Naive thymus-derived CD8-positive, alpha-beta T cell (primary cell): ENCODE results near the gene ITPRID1. TPM values are rescaled to one million over a fixed set of nuclear protein-coding genes. Genes with fewer than 3 reads are reported as not detected.

Experiments used
- ATAC-seq, 2 donors: fragments of 150-1000 bp; cut with Tn5 transposase in 1 of 2; sonication (Bioruptor Pico), chemical (Tn5 transposase) in 1 of 2; 1 replicate in 1 of 2; 2 replicates in 1 of 2; pipeline ENCODE4 v1.10.0; 2021; ENCODE audit warnings: mild to moderate bottlenecking in 2 of 2, moderate library complexity in 2 of 2
- POLR2A ChIA-PET: fragments of 350-600 bp; sonication (Branson Sonifier 250); formaldehyde crosslinking; loops from one replicate; lab custom pipeline; 2021; ENCODE audit warnings: antibody characterized with exemption; lab: Charles Lee
- DNase-seq, 10 donors: peaks; one replicate each; pipeline versions ENCODE4 v3.0.0 to v3.0.0-alpha.2; 2020 to 2022
- H3K27ac Mint-ChIP-seq, 10 donors: one replicate each; pipeline ENCODE4 v1.8.0; 2020 to 2022; ENCODE audit warnings: mild to moderate bottlenecking in 10 of 10, mixed read lengths in 10 of 10, moderate library complexity in 4 of 10, inconsistent platforms in 1 of 10
- H3K27me3 Mint-ChIP-seq, 5 donors: one replicate each; pipeline ENCODE4 v1.8.0; 2021 to 2022; ENCODE audit warnings: mixed read lengths in 5 of 5
- H3K36me3 Mint-ChIP-seq, 3 donors: one replicate each; pipeline ENCODE4 v1.8.0; 2020 to 2022; ENCODE audit warnings: mixed read lengths in 3 of 3, mild to moderate bottlenecking in 2 of 3, inconsistent platforms in 1 of 3
- H3K4me1 Mint-ChIP-seq, 4 donors: one replicate each; pipeline ENCODE4 v1.8.0; 2021 to 2022; ENCODE audit warnings: mixed read lengths in 4 of 4
- H3K4me3 Mint-ChIP-seq, 10 donors: one replicate each; pipeline ENCODE4 v1.8.0; 2020 to 2022; ENCODE audit warnings: mild to moderate bottlenecking in 10 of 10, mixed read lengths in 10 of 10, moderate library complexity in 6 of 10, inconsistent platforms in 1 of 10
- H3K9me3 Mint-ChIP-seq, 9 donors: one replicate each; pipeline ENCODE4 v1.8.0; 2020 to 2022; ENCODE audit warnings: mixed read lengths in 9 of 9, mild to moderate bottlenecking in 3 of 9, inconsistent platforms in 1 of 9, moderate library complexity in 1 of 9
- polyA plus RNA-seq, 3 donors: library from polyadenylated mRNA; unstranded; fragments of 300-500 nt; fragmentation: Illumina TruSeq; gene quantifications; one replicate each; pipeline ENCODE4 v1.2.3, GENCODE V29; 2021
- total RNA-seq, 8 experiments: library from RNA in 2 of 8; stranded (reverse) in 2 of 8; gene quantifications; one replicate each; pipeline ENCODE4 v1.2.3 and lab custom pipeline; 2021 to 2026

Gene ITPRID1
- total and polyA plus RNA-seq, 5 experiments from 2014 or later, result not detected

- H3K27me3 Mint-ChIP-seq, result no peaks in the 10 kb centered on the region
- ATAC-seq, result no peak
- POLR2A ChIA-PET, result no interaction called here
- DNase-seq, result no peak
- H3K4me3 Mint-ChIP-seq, result no peak overlapping the region
- H3K9me3 Mint-ChIP-seq, result peaks cover 0 to 9% (median 5%) of the 10 kb centered on the region in 9 donors
- H3K27ac Mint-ChIP-seq, result no peak overlapping the region
- H3K4me1 Mint-ChIP-seq, result no peaks in the 10 kb centered on the region
- no peaks in the 10 kb centered on the region for H3K36me3 Mint-ChIP-seq
These were observed 69.6 kb downstream of the ITPRID1 start for GRCh38 chr7:31583526-31583925.

DNA sequence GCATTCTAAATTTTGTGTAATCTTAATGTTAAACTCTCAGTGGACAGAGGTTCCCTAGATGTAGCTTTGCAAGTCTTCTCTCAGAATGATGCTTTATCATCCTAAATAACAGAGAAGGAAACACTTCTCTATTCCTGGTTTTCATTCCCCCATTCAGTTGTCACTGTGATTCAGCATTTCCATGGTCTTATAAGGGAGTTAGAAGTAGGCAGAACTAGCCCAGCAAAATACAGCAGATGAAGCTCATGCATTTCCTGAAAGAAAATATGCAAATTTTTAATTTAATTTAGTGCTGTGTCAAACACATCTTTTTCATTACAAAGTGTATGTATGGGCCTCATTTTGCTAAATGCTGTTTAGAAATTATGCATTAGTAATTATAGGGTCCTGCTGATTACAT is 70.1 kb downstream of the ITPRID1 start:
- H3K36me3 Mint-ChIP-seq, result no peaks in the 10 kb centered on the region
- H3K27ac Mint-ChIP-seq, result no peak overlapping the region
- ATAC-seq (no peak), DNase-seq (no peak)
- H3K4me1 Mint-ChIP-seq, result no peaks in the 10 kb centered on the region
- POLR2A ChIA-PET, result no interaction called here
- no peaks in the 10 kb centered on the region for H3K27me3 Mint-ChIP-seq
- no peak overlapping the region for H3K4me3 Mint-ChIP-seq
- peaks cover 2 to 13% (median 6%) of the 10 kb centered on the region in 9 donors for H3K9me3 Mint-ChIP-seq

DNA sequence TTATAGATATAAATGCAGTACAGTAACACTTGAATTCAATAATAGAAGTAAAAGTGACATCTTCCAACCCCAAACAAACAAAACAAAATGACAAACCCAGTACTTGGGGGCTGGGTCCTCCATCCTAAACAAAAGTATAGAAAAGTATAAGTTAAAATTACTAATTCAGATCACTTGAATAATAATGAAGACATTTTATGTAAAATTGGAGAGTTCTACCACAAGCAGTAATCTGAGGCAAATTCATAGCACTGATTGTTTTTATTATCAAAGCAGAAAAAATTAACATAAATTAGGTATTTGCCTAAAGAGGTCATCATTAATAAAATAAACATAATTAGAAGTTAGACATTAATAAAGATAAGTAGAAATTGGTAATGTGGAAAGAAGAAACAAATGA is 81.5 kb downstream of the ITPRID1 start:
- peaks cover 0 to 11% (median 6%) of the 10 kb centered on the region in 9 donors for H3K9me3 Mint-ChIP-seq
- no peak for ATAC-seq
- no peak for DNase-seq
- no peaks in the 10 kb centered on the region for H3K36me3 Mint-ChIP-seq
- no peaks in the 10 kb centered on the region for H3K4me1 Mint-ChIP-seq
- H3K27ac Mint-ChIP-seq, result no peak overlapping the region
- no peak overlapping the region for H3K4me3 Mint-ChIP-seq
- POLR2A ChIA-PET, result no interaction called here
- no peaks in the 10 kb centered on the region for H3K27me3 Mint-ChIP-seq

DNA sequence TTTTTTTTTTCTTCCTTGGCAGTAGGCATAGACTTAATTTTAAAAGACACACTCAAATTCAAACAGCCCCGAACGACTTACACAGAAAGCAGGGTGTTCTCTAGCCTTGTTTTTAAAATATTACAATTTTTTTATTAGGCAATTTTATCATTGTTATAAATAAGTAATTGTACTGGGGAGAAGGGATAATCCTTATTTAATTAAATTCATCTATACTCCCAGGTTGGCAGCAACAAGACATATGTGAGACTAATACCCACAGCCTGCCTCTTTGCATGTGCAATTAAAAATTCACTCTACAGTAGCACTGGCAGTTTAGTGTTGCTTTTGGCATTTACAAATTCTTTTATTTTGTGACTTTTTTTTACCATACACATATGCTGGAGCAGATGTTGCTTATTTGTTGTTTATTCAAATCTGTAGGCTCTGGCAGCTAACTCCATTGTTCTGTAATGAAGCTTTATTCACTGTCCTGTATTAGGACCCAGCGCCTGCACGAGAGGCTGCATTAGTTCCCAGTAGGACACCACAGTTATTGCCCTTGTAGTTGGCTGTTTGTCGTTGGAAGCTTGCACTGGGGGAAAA is 88.2 kb downstream of the ITPRID1 start:
- Mint-ChIP-seq H3K27ac (no peak overlapping the region), H3K36me3 (no peaks in the 10 kb centered on the region), H3K27me3 (no peaks in the 10 kb centered on the region), H3K4me1 (no peaks in the 10 kb centered on the region), H3K4me3 (no peak overlapping the region), H3K9me3 (peaks cover 0 to 12% (median 4%) of the 10 kb centered on the region in 9 donors)
- DNase-seq, result no peak
- no peak for ATAC-seq
- POLR2A ChIA-PET, result no interaction called here

GRCh38 chr7:31603046-31603445 is 89.2 kb downstream of the ITPRID1 start:
- no peaks in the 10 kb centered on the region for H3K4me1 Mint-ChIP-seq
- POLR2A ChIA-PET, result no interaction called here
- H3K36me3 Mint-ChIP-seq, result no peaks in the 10 kb centered on the region
- ATAC-seq (no peak), DNase-seq (no peak)
- H3K27me3 Mint-ChIP-seq, result no peaks in the 10 kb centered on the region
- no peak overlapping the region for H3K27ac Mint-ChIP-seq
- H3K4me3 Mint-ChIP-seq, result no peak overlapping the region
- peaks cover 0 to 9% (median 4%) of the 10 kb centered on the region in 9 donors for H3K9me3 Mint-ChIP-seq

- POLR2A ChIA-PET, result no interaction called here
These were observed 99.7 kb downstream of the ITPRID1 start for GRCh38 chr7:31613604-31614003.

DNA sequence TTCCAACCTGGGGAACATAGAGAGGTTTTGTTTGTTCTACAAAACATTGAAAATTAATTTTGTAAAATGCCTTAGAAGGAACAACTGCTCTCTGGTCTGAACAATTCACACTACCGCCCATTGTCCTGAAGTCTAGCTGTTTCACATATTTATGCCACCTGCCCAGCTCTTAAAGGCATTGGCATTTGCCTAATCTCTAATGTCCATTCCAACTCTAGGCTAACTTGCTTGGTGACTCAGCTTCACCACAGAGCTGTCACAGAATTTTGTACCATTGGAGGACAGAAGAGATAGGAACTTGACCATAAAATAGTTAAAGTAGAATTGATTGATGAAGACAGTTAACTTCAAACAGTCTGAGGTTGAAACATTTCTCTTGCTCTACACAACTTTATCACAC is 119.6 kb downstream of the ITPRID1 start:
- DNase-seq, result no peak
- Mint-ChIP-seq H3K9me3 (peaks cover 0 to 6% (median 0%) of the 10 kb centered on the region in 9 donors), H3K36me3 (no peaks in the 10 kb centered on the region), H3K4me1 (no peaks in the 10 kb centered on the region), H3K4me3 (no peak overlapping the region), H3K27me3 (peaks cover 0 to 4% (median 0%) of the 10 kb centered on the region in 5 donors), H3K27ac (no peak overlapping the region)
- no peak for ATAC-seq
- POLR2A ChIA-PET, result no interaction called here

More at GRCh38 chr7:31613604-31614003, 99.7 kb downstream of the ITPRID1 start:
- Mint-ChIP-seq H3K36me3 (no peaks in the 10 kb centered on the region), H3K27ac (no peak overlapping the region), H3K27me3 (no peaks in the 10 kb centered on the region), H3K9me3 (peaks cover 0 to 16% (median 2%) of the 10 kb centered on the region in 9 donors), H3K4me3 (no peak overlapping the region), H3K4me1 (no peaks in the 10 kb centered on the region)
- DNase-seq, result no peak
- ATAC-seq, result no peak

GRCh38 chr7:31633894-31634494 is 120.1 kb downstream of the ITPRID1 start:
- no peaks in the 10 kb centered on the region for H3K4me1 Mint-ChIP-seq
- H3K27me3 Mint-ChIP-seq, result peaks cover 0 to 4% (median 0%) of the 10 kb centered on the region in 5 donors
- DNase-seq, result no peak
- H3K36me3 Mint-ChIP-seq, result no peaks in the 10 kb centered on the region
- H3K27ac Mint-ChIP-seq, result no peak overlapping the region
- ATAC-seq, result no peak
- no peak overlapping the region for H3K4me3 Mint-ChIP-seq
- POLR2A ChIA-PET, result no interaction called here
- H3K9me3 Mint-ChIP-seq, result peaks cover 0 to 6% (median 0%) of the 10 kb centered on the region in 9 donors

- Mint-ChIP-seq H3K4me3 (no peak overlapping the region), H3K27ac (no peak overlapping the region), H3K36me3 (no peaks in the 10 kb centered on the region), H3K9me3 (peaks cover 0 to 11% (median 0%) of the 10 kb centered on the region in 9 donors), H3K4me1 (no peaks in the 10 kb centered on the region), H3K27me3 (peaks cover 0 to 1% (median 0%) of the 10 kb centered on the region in 5 donors)
- DNase-seq (no peak), ATAC-seq (no peak)
- POLR2A ChIA-PET, result no interaction called here
These were observed 126.5 kb downstream of the ITPRID1 start for GRCh38 chr7:31640381-31640780.

GRCh38 chr7:31642681-31643115 is 128.8 kb downstream of the ITPRID1 start:
- Mint-ChIP-seq H3K4me1 (no peaks in the 10 kb centered on the region), H3K4me3 (no peak overlapping the region), H3K27me3 (peaks cover 0 to 13% (median 0%) of the 10 kb centered on the region in 5 donors), H3K27ac (no peak overlapping the region), H3K9me3 (peaks cover 0 to 11% (median 0%) of the 10 kb centered on the region in 9 donors), H3K36me3 (no peaks in the 10 kb centered on the region)
- ATAC-seq (no peak), DNase-seq (no peak)
- POLR2A ChIA-PET, result no interaction called here

DNA sequence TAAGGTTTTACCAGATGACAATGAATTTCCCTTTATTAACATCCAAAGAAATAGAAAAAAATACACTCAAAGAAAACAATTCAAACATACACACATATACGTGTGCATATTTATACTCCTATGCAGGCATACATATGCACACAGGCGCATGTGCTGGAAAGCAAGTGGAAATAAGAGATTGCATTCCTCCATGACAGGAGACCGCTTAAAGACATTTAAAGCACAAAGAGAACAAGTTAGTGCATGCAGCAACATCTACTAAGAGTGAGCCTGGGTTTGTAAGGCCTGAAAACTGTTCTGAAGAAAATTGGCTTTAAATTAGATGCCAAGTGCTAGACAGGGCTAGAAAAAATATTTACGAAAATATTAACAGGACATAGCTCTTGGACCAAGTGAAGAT is 133.1 kb downstream of the ITPRID1 start:
- H3K36me3 Mint-ChIP-seq, result no peaks in the 10 kb centered on the region
- ATAC-seq (no peak), DNase-seq (no peak)
- H3K27me3 Mint-ChIP-seq, result peaks cover 0 to 13% (median 0%) of the 10 kb centered on the region in 5 donors
- H3K4me3 Mint-ChIP-seq, result no peak overlapping the region
- no peaks in the 10 kb centered on the region for H3K4me1 Mint-ChIP-seq
- H3K27ac Mint-ChIP-seq, result no peak overlapping the region
- peaks cover 0 to 14% (median 0%) of the 10 kb centered on the region in 9 donors for H3K9me3 Mint-ChIP-seq
- POLR2A ChIA-PET, result no interaction called here

DNA sequence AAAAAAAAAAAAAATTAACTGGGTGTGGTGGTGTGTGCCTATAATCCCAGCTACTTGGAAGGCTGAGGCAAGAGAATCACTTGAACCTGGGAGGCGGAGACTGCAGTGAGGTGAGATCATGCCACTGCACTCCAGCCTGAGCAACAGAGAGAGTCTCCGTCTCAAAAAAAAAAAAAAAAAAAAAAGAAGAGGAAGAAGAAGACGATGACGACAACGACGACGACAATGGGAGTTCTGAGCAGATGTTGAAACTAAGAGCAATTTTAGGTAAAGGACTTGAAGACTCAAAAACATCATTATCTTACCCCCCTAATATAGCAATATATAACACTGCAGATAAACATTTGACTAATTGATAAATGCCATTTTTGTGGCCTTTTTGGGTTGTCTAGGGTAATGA is 133.6 kb downstream of the ITPRID1 start:
- no peaks in the 10 kb centered on the region for H3K4me1 Mint-ChIP-seq
- ATAC-seq, result no peak

DNA sequence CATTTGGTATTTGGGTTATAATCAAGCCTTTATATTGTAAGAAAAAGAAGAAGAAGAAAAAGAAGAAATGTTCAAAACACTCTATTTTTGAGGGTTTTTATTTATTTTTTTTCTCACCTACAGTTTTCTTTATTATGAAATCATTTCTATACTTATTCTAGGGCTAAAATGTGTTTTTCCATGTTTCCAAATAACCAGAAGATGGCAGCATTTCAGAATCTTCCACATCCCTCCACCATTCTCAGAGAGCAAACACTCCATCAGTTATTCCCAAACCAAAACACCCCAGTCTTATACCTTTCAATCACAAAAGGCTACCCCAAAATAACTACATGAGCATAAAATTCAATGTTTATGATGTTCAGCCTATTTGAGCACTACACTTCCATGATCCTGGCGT is 134.4 kb downstream of the ITPRID1 start:
- ATAC-seq (no peak), DNase-seq (no peak)
- peaks cover 0 to 13% (median 0%) of the 10 kb centered on the region in 5 donors for H3K27me3 Mint-ChIP-seq
- H3K4me3 Mint-ChIP-seq, result no peak overlapping the region
- no peaks in the 10 kb centered on the region for H3K36me3 Mint-ChIP-seq
- POLR2A ChIA-PET, result no interaction called here
- H3K9me3 Mint-ChIP-seq, result peaks cover 0 to 14% (median 0%) of the 10 kb centered on the region in 9 donors
- H3K27ac Mint-ChIP-seq, result no peak overlapping the region
- H3K4me1 Mint-ChIP-seq, result no peaks in the 10 kb centered on the region

More for the DNA sequence above, 133.6 kb downstream of the ITPRID1 start:
- peaks cover 0 to 13% (median 0%) of the 10 kb centered on the region in 5 donors for H3K27me3 Mint-ChIP-seq
- H3K36me3 Mint-ChIP-seq, result no peaks in the 10 kb centered on the region
- H3K4me3 Mint-ChIP-seq, result no peak overlapping the region
- DNase-seq, result no peak
- H3K27ac Mint-ChIP-seq, result no peak overlapping the region
- POLR2A ChIA-PET, result no interaction called here
- H3K9me3 Mint-ChIP-seq, result peaks cover 0 to 14% (median 0%) of the 10 kb centered on the region in 9 donors
